ENCODE measurements around the gene LARGE1.

DNA sequence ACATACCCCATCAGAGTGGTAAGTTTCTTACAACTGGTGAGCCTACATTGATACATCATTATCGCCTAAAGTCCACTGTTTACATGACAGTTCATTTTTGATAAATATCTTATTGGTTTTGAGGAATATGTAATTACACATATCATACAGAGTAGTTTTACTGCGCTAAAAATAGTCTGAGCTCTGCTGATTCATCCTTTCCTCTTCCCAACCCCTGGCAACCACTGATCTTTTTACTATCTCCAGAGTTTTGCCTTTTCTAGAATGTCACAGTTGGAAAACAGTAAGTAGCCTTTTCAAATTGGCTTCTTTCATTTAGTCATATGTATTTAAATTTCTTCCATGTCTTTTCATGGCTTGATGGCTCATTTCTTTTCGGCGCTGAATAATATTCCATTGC, 112.8 kb downstream of the LARGE1 start:
- TF ChIP-seq, protein P1, sequence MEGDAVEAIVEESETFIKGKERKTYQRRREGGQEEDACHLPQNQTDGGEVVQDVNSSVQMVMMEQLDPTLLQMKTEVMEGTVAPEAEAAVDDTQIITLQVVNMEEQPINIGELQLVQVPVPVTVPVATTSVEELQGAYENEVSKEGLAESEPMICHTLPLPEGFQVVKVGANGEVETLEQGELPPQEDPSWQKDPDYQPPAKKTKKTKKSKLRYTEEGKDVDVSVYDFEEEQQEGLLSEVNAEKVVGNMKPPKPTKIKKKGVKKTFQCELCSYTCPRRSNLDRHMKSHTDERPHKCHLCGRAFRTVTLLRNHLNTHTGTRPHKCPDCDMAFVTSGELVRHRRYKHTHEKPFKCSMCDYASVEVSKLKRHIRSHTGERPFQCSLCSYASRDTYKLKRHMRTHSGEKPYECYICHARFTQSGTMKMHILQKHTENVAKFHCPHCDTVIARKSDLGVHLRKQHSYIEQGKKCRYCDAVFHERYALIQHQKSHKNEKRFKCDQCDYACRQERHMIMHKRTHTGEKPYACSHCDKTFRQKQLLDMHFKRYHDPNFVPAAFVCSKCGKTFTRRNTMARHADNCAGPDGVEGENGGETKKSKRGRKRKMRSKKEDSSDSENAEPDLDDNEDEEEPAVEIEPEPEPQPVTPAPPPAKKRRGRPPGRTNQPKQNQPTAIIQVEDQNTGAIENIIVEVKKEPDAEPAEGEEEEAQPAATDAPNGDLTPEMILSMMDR (IDR thresholded peaks at IDR 0.05; ENCODE audit: low read depth, low read length): no peak
- TF ChIP-seq POLR2A (IDR thresholded peaks at IDR 0.05; ENCODE audit: extremely low read depth, insufficient read length): no peak
- no peak for TF ChIP-seq MYC (IDR thresholded peaks at IDR 0.05; ENCODE audit: low read depth, low read length)

Measured in NB4 (cell line).